HepG2 (cell line): ENCODE data around the gene RPH3AL. TPM values are rescaled to one million over a fixed set of nuclear protein-coding genes. Genes with fewer than 3 reads are reported as not detected.

ENCODE experiments used
- ARID4A ChIP-seq: sonication (generic); formaldehyde crosslinking; IDR thresholded peaks from 2 replicates; pipeline ENCODE4 v1.5.0; 2020; ENCODE audit warnings: mild to moderate bottlenecking, missing genetic modification reagents, borderline replicate concordance
- CHD4 ChIP-seq: fragments of 200-600 bp; sonication (generic); IDR thresholded peaks from 2 replicates; pipeline ENCODE4 v1.7.0; 2017; ENCODE audit warnings: mild to moderate bottlenecking, low read length, borderline replicate concordance
- KAT7 ChIP-seq: IDR thresholded peaks from 2 replicates; pipeline ENCODE4 v1.6.1; 2018; ENCODE audit warnings: borderline replicate concordance, missing compliant biosample characterization
- MAFF ChIP-seq: IDR thresholded peaks from 2 replicates; pipeline ENCODE4 v1.6.1; 2011; ENCODE audit warnings: low read depth, low read length, improper control_type of control experiment
- NAIF1 ChIP-seq: sonication (generic); formaldehyde crosslinking; IDR thresholded peaks from 2 replicates; pipeline ENCODE4 v1.5.0; 2020; ENCODE audit warnings: mild to moderate bottlenecking, missing genetic modification reagents, borderline replicate concordance
- NFE2 ChIP-seq: sonication (generic); formaldehyde crosslinking; IDR thresholded peaks from 2 replicates; pipeline ENCODE4 v1.4.0; 2020; ENCODE audit warnings: missing genetic modification reagents
- RFXANK ChIP-seq: IDR thresholded peaks from 2 replicates; pipeline ENCODE4 v1.6.1; 2016
- SALL2 ChIP-seq: sonication (generic); formaldehyde crosslinking; IDR thresholded peaks from 2 replicates; pipeline ENCODE4 v1.8.1; 2023; ENCODE audit warnings: mild to moderate bottlenecking, missing genetic modification reagents, inconsistent platforms
- THAP7 ChIP-seq: sonication (generic); formaldehyde crosslinking; IDR thresholded peaks from 2 replicates; pipeline ENCODE4 v1.8.1; 2023; ENCODE audit warnings: mild to moderate bottlenecking, missing genetic modification reagents
- TP53 ChIP-seq: sonication (generic); formaldehyde crosslinking; conservative IDR thresholded peaks from 2 replicates; pipeline ENCODE4 v1.4.0; 2020; ENCODE audit warnings: missing genetic modification reagents
- U2AF2 ChIP-seq: fragments of 200-400 bp; formaldehyde crosslinking; IDR thresholded peaks from 2 replicates; pipeline ENCODE4 v1.6.1; 2017; ENCODE audit warnings: low read depth, mild to moderate bottlenecking, low read length
- ZHX2 ChIP-seq, 2 experiments: sonication (generic) in 1 of 2; formaldehyde crosslinking in 1 of 2; IDR thresholded peaks; 2 replicates each; pipeline versions ENCODE4 v1.6.1 to v1.9.0; 2014 to 2022; ENCODE audit warnings: antibody characterized with exemption in 1 of 2, borderline replicate concordance in 1 of 2, inconsistent platforms in 1 of 2, low read depth in 1 of 2, missing genetic modification reagents in 1 of 2
- ZNF34 ChIP-seq: sonication (generic); formaldehyde crosslinking; IDR thresholded peaks from 2 replicates; pipeline ENCODE4 v1.4.0; 2020; ENCODE audit warnings: mild to moderate bottlenecking, missing genetic modification reagents, borderline replicate concordance
- ZNF567 ChIP-seq: sonication (generic); formaldehyde crosslinking; IDR thresholded peaks from 2 replicates; pipeline ENCODE4 v1.8.1; 2023; ENCODE audit warnings: mild to moderate bottlenecking, missing genetic modification reagents, borderline replicate concordance
- ZNF580 ChIP-seq: IDR thresholded peaks from 2 replicates; pipeline ENCODE4 v1.6.1; 2016; ENCODE audit warnings: low read depth, borderline replicate concordance
- polyA plus RNA-seq, 8 experiments: library from polyadenylated mRNA; depleted of rRNA in 3 of 8; stranded (reverse) in 7 of 8; unstranded in 1 of 8; fragments of >200 nt; fragmentation: Illumina TruSeq in 4 of 8; extraction: Trizol in 4 of 8; gene quantifications; 2 replicates each; pipeline versions ENCODE4 v1.2.1 to v1.2.3, GENCODE V29; 2011 to 2016; ENCODE audit warnings: low read depth in 4 of 8, missing spikeins in 1 of 8, mixed read lengths in 1 of 8; ENCODE audit not compliant: insufficient read depth in 1 of 8
- total RNA-seq, 5 experiments: library from RNA; depleted of rRNA; stranded (reverse); fragments of >200 nt; fragmentation: Illumina TruSeq; extraction: Trizol; gene quantifications; 2 replicates each; pipeline ENCODE4 v1.2.3, GENCODE V29; 2016; ENCODE audit warnings: low read depth in 1 of 5

RPH3AL gene
- total and polyA plus RNA-seq, 2 of the 13 experiments (the other 11 are each of a cell fraction or from before 2014, with no cell fraction given), result 7.8 to 16.4 TPM

GRCh38 chr17:193841-194806 is 158.5 kb downstream of the RPH3AL start (continued):
- TF ChIP-seq ZNF567 (no peak), ZNF34 (no peak), U2AF2 (no peak), THAP7 (no peak), NAIF1 (CRISPR knock-in tag) (no peak), ZNF580 (CRISPR knock-in tag) (no peak), ZHX2 (IDR thresholded peaks at IDR 0.05; ENCODE audit: low read depth) (no peak), ZHX2 (CRISPR knock-in tag; IDR thresholded peaks at IDR 0.05; ENCODE audit: borderline replicate concordance) (no peak), MAFF (no peak), KAT7 (CRISPR knock-in tag) (no peak), SALL2 (no peak), ARID4A (CRISPR knock-in tag) (peak; percentile 61; the same call in 1 of the 2 replicates), TP53 (no peak), NFE2 (CRISPR knock-in tag) (no peak), CHD4 (no peak), RFXANK (CRISPR knock-in tag) (no peak)
